Measurements from ENCODE around the gene MX2. TPM values are rescaled to one million over a fixed set of nuclear protein-coding genes. Genes with fewer than 3 reads are reported as not detected.
A peak's percentile ranks its signal among the peaks of the same experiment; 100 is the strongest.

Gene MX2
- total and polyA plus RNA-seq, 7 experiments from 2014 or later: 46.7 to 116 (median 99.8) TPM

DNA sequence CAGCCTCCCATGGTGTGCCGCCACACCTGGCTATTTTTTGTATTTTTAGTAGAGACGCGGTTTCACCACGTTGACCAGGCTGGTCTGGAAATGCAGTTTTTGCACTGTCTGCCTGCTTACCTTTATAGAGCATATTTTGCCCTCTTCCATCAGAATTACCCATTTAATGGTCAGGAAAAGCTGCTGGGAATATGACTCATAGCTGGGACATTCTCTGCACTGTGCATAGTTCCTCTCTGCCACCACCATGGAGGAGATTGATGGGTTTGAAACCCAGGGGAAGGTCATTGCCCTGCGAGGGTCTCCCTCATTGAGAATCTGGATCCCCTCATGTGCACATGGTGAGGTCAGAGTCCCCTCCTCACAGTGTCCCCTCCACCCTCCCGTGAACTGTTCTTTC is 96.3 kb downstream of the MX2 start:
- no peak overlapping the region for H3K4me3 Mint-ChIP-seq
- no peaks in the 10 kb centered on the region for H3K27me3 Mint-ChIP-seq
- ChIA-PET CTCF (interaction anchor here (2.0 to 3.5 kb wide), 2 partner anchors 172 to 175 kb away, joined by 6 to 65 read pairs; no protein-coding TSS in a partner anchor), POLR2A (no interaction called here)
- no peak overlapping the region for H3K27ac ChIP-seq (ENCODE audit: low read depth, low read length)
- no peak overlapping the region for H3K4me3 ChIP-seq (ENCODE audit: low read length)
- no peaks in the 10 kb centered on the region for H3K4me1 ChIP-seq (ENCODE audit: control insufficient read depth in 2 of 2, insufficient read depth in 2 of 2, low read length in 2 of 2)
- peaks cover 7 to 43% (median 9%) of the 10 kb centered on the region in 5 donors for H3K36me3 Mint-ChIP-seq
- H3K4me1 Mint-ChIP-seq: peaks cover 0 to 24% (median 5%) of the 10 kb centered on the region in 7 donors
- ATAC-seq: no peak
- no peak for DNase-seq
- intact Hi-C loops (cut with micrococcal nuclease): no loop called here
- no peaks in the 10 kb centered on the region for H3K27me3 ChIP-seq (ENCODE audit: control insufficient read depth in 2 of 2, insufficient read depth in 2 of 2, low read length in 2 of 2)
- no peaks in the 10 kb centered on the region for H3K9me3 Mint-ChIP-seq
- no peaks in the 10 kb centered on the region for H3K9me3 ChIP-seq (ENCODE audit: control insufficient read depth in 2 of 3, low read length in 3 of 3)
- peaks cover 10 to 62% (median 22%) of the 10 kb centered on the region in 3 experiments for H3K36me3 ChIP-seq (ENCODE audit: control insufficient read depth in 2 of 3, insufficient read depth in 3 of 3, low read length in 3 of 3)
- H3K27ac Mint-ChIP-seq: peak overlapping the region in 1 of 9 donors; percentile 78

DNA sequence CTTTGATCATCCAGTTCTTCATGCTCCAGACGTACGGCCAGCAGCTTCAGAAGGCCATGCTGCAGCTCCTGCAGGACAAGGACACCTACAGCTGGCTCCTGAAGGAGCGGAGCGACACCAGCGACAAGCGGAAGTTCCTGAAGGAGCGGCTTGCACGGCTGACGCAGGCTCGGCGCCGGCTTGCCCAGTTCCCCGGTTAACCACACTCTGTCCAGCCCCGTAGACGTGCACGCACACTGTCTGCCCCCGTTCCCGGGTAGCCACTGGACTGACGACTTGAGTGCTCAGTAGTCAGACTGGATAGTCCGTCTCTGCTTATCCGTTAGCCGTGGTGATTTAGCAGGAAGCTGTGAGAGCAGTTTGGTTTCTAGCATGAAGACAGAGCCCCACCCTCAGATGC is 96.7 kb downstream of the MX2 start:
- no peak for DNase-seq
- no peaks in the 10 kb centered on the region for H3K4me1 ChIP-seq (ENCODE audit: control insufficient read depth in 2 of 2, insufficient read depth in 2 of 2, low read length in 2 of 2)
- H3K27me3 ChIP-seq (ENCODE audit: control insufficient read depth in 2 of 2, insufficient read depth in 2 of 2, low read length in 2 of 2): no peaks in the 10 kb centered on the region
- no peak overlapping the region for H3K27ac ChIP-seq (ENCODE audit: low read depth, low read length)
- peak overlapping the region in 1 of 9 donors; percentile 41 for H3K27ac Mint-ChIP-seq
- H3K27me3 Mint-ChIP-seq: no peaks in the 10 kb centered on the region
- H3K4me1 Mint-ChIP-seq: peaks cover 0 to 20% (median 3%) of the 10 kb centered on the region in 7 donors
- CTCF ChIA-PET: interaction anchor here (0.6 to 3.5 kb wide), 3 partner anchors 173 to 251 kb away, joined by 3 to 65 read pairs (median 6); no protein-coding TSS in a partner anchor
- POLR2A ChIA-PET: no interaction called here
- no peak overlapping the region for H3K4me3 ChIP-seq (ENCODE audit: low read length)
- no peak for ATAC-seq
- no peaks in the 10 kb centered on the region for H3K9me3 ChIP-seq (ENCODE audit: control insufficient read depth in 2 of 3, low read length in 3 of 3)
- H3K36me3 ChIP-seq (ENCODE audit: control insufficient read depth in 2 of 3, insufficient read depth in 3 of 3, low read length in 3 of 3): peaks cover 10 to 58% (median 22%) of the 10 kb centered on the region in 3 experiments
- H3K4me3 Mint-ChIP-seq: no peak overlapping the region
- intact Hi-C loops (cut with micrococcal nuclease): no loop called here
- peaks cover 4 to 40% (median 7%) of the 10 kb centered on the region in 5 donors for H3K36me3 Mint-ChIP-seq
- H3K9me3 Mint-ChIP-seq: peaks cover 0 to under 1% (median 0%) of the 10 kb centered on the region in 11 donors

Other genes starting within 250 kb of the MX2 start
- gene BACE2, start 193.9 kb upstream of the MX2 start, total RNA-seq: 1 to 10 TPM in 3 of 5 experiments, under 1 TPM in 1, not detected in 1; 0.03 to 3.6 (median 1.3) TPM
- gene BACE2, start 193.9 kb upstream of the MX2 start, polyA plus RNA-seq: 1 to 10 TPM in 1 of 2 donors, under 1 TPM in 1; 0.21 to 1.0 TPM
- not detected for gene FAM3B, start 45.2 kb upstream of the MX2 start, total RNA-seq
- not detected for gene FAM3B, start 45.2 kb upstream of the MX2 start, polyA plus RNA-seq
- 100 to 1,000 TPM in 1 of 5 experiments, 10 to 100 TPM in 4; 67.6 to 384 (median 74.5) TPM for gene MX1, start 64.2 kb downstream of the MX2 start, total RNA-seq
- gene MX1, start 64.2 kb downstream of the MX2 start, polyA plus RNA-seq: 10 to 100 TPM; 50.2 to 79.8 TPM
- gene TMPRSS2, start 146.1 kb downstream of the MX2 start, total RNA-seq: not detected
- gene TMPRSS2, start 146.1 kb downstream of the MX2 start, polyA plus RNA-seq: not detected

All from naive thymus-derived CD4-positive, alpha-beta T cell (primary cell).